Measurements from ENCODE around the gene RNF113B.

The RNF113B gene

DNA sequence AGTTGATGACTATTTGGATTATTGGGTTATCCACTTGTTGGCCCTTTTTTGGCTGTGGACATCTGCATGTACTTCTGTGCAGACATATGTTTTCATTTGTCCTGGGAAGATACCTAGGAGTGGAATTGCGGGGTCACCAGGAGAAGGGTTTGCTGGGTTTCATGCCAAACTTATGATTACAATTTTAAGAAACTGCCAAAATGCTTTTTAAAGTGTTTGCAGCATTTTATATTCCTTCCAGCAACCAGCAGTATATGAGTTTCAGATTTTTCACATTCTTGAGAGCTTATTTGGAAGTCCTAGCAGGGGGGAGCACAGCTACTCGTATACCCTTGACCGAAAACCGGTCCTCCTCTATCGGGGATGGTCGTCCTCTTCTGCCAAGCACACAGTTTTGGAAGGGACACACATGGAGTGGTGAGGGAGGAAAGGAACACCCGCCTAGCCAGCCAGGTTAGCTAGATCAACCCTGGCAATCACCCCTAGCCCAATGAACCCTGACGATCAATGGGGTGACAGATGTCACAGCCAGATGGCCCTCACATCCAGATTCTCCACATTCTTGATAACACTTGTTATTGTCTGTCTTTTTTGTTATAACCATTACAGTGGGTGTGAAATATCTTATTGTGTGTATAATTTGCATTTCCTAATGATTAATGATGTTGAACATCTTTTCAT is 26.7 kb upstream of the RNF113B start:
- H3K27ac ChIP-seq (ENCODE audit: low read depth, low read length) = no peak overlapping the region

DNA sequence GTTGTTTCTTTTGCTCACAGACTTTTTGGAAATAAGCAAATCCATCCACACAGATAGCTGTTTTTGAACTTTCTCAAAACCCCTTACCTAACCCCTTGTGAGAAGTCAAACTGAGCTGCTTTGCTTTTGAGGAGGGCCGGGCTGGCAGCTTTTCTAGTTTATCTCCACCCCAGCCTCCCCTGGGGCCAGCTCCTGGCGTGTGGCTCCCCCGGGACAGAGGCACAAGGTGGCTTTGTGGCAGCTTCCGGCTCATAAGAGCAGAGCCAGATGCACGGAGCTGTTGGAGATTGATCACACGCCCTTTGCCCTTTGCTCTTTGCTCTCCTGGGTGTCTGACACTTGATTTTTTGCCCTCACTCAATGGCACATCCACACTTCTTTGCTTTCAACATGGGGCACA is 24.9 kb upstream of the RNF113B start:
- Histone ChIP-seq H3K4me1 (ENCODE audit: insufficient read depth, low read length) (peaks cover 41% of the 10 kb centered on the region), H3K27ac (ENCODE audit: low read depth, low read length) (peak overlapping the region; percentile 81), H3K36me3 (ENCODE audit: insufficient read depth, low read length) (no peaks in the 10 kb centered on the region), H3K4me3 (ENCODE audit: low read depth in 1 of 2, low read length in 2 of 2) (no peak overlapping the region), H3K27me3 (ENCODE audit: control insufficient read depth in 1 of 2, insufficient read depth in 2 of 2, low read length in 2 of 2) (no peaks in the 10 kb centered on the region), H3K9ac (ENCODE audit: low read length) (no peak overlapping the region), H3K9me3 (ENCODE audit: low read length) (no peaks in the 10 kb centered on the region)

More for the DNA sequence above, 26.7 kb upstream of the RNF113B start:
- H3K4me1 ChIP-seq (ENCODE audit: insufficient read depth, low read length) = peaks cover 53% of the 10 kb centered on the region
- no peaks in the 10 kb centered on the region for H3K36me3 ChIP-seq (ENCODE audit: insufficient read depth, low read length)
- no peaks in the 10 kb centered on the region for H3K27me3 ChIP-seq (ENCODE audit: control insufficient read depth in 1 of 2, insufficient read depth in 2 of 2, low read length in 2 of 2)
- no peak overlapping the region for H3K9ac ChIP-seq (ENCODE audit: low read length)
- H3K4me3 ChIP-seq (ENCODE audit: low read depth in 1 of 2, low read length in 2 of 2) = no peak overlapping the region
- no peaks in the 10 kb centered on the region for H3K9me3 ChIP-seq (ENCODE audit: low read length)

DNA sequence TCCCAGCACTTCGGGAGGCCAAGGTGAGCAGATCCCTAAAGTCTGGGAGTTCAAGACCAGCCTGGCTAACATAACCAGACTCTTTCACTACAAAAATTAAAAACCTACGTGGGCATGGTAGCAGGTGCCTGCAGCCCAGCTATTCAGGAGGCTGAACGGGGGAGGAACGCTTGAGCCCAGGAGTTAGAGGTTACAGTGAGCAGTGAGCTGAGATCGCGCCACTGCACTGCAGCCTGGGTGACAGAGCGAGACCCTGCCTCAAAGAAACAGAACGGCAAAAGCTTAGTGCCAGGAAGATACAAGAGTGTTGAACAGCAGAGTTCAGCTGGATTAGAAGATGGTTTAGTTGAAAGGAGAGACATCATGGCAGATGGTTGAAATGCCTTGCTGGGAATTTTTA is 24.1 kb upstream of the RNF113B start:
- H3K36me3 ChIP-seq (ENCODE audit: insufficient read depth, low read length) = no peaks in the 10 kb centered on the region
- H3K4me1 ChIP-seq (ENCODE audit: insufficient read depth, low read length) = peaks cover 35% of the 10 kb centered on the region
- no peak overlapping the region for H3K4me3 ChIP-seq (ENCODE audit: low read depth in 1 of 2, low read length in 2 of 2)
- H3K27ac ChIP-seq (ENCODE audit: low read depth, low read length) = no peak overlapping the region
- no peak overlapping the region for H3K9ac ChIP-seq (ENCODE audit: low read length)
- no peaks in the 10 kb centered on the region for H3K27me3 ChIP-seq (ENCODE audit: control insufficient read depth in 1 of 2, insufficient read depth in 2 of 2, low read length in 2 of 2)
- H3K9me3 ChIP-seq (ENCODE audit: low read length) = no peaks in the 10 kb centered on the region

DNA sequence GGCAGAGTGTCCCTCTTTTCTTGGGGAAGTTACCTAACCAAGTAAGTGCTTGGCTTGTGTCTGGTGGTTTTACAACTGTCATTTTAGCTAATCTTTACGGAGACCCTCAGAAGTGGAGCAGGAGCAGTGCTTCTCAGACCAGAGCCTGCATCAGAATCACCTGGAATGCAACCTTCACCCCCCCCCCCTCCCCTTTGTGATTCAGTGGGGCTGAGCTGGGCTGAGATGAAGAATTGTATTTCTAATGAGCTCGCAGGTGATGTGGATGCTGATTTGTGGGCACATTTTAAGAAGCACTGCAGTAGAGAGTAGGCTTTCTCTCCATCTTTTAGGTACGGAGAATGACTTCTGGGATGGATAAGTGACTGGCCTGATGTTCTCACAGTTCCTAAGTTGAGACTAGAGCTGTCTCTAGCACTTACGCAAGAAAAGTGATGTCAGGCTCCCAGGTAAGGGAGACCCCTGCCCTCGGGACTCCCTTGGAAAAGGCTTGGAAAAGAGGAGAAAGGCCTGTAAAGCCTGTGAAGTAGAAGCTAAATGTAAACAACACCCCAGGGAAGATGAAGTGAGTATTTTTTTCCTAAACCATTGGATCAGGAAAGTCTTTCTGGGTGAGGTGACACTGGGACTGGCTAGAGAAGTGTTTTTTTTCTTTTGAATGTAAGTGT is 23.3 kb upstream of the RNF113B start:
- H3K4me3 ChIP-seq (ENCODE audit: low read depth in 1 of 2, low read length in 2 of 2) = no peak overlapping the region
- no peaks in the 10 kb centered on the region for H3K36me3 ChIP-seq (ENCODE audit: insufficient read depth, low read length)
- H3K4me1 ChIP-seq (ENCODE audit: insufficient read depth, low read length) = peaks cover 35% of the 10 kb centered on the region
- no peak overlapping the region for H3K9ac ChIP-seq (ENCODE audit: low read length)
- H3K9me3 ChIP-seq (ENCODE audit: low read length) = no peaks in the 10 kb centered on the region
- no peaks in the 10 kb centered on the region for H3K27me3 ChIP-seq (ENCODE audit: control insufficient read depth in 1 of 2, insufficient read depth in 2 of 2, low read length in 2 of 2)
- no peak overlapping the region for H3K27ac ChIP-seq (ENCODE audit: low read depth, low read length)

DNA sequence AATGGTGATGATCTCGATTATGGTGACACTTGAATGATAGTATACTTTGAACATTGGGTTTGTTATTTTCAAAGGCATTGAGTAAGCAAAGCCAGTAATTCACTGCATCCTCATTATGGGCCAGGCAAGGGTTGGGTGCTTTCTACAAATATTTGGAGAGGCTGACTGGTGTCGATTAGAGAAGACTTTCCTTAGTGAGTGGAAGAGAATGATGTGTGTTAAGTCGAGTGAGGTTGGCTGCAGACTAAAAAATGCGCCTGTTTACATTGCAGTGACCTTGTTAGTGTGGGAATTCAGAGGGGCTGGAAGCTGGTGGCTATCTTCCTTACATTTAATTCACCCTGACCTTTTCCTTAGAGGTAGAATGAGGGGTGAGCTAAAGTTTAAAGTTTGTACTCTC is 22.4 kb upstream of the RNF113B start:
- no peaks in the 10 kb centered on the region for H3K36me3 ChIP-seq (ENCODE audit: insufficient read depth, low read length)
- H3K27me3 ChIP-seq (ENCODE audit: control insufficient read depth in 1 of 2, insufficient read depth in 2 of 2, low read length in 2 of 2) = no peaks in the 10 kb centered on the region
- peaks cover 35% of the 10 kb centered on the region for H3K4me1 ChIP-seq (ENCODE audit: insufficient read depth, low read length)
- no peak overlapping the region for H3K4me3 ChIP-seq (ENCODE audit: low read depth in 1 of 2, low read length in 2 of 2)
- H3K9me3 ChIP-seq (ENCODE audit: low read length) = no peaks in the 10 kb centered on the region
- no peak overlapping the region for H3K9ac ChIP-seq (ENCODE audit: low read length)
- no peak overlapping the region for H3K27ac ChIP-seq (ENCODE audit: low read depth, low read length)

DNA sequence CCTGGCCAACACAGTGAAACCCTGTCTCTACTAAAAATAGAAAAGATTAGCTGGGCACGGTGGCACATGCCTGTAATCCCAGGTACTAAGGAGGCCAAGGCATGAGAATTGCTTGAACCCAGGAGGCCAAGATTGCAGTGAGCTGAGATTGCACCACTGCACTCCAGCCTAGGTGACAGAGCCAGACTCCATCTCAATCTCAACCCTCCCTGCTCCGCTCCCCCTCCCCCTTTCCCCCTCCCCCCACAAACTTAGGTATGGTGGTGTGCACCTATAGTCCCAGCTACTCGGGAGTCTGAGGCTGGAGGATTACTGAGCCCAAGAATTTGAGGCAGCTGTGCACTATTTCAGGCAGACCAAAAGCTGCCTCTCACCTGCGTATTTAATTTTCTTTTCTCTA is 21.6 kb upstream of the RNF113B start:
- Histone ChIP-seq H3K36me3 (ENCODE audit: insufficient read depth, low read length) (no peaks in the 10 kb centered on the region), H3K27me3 (ENCODE audit: control insufficient read depth in 1 of 2, insufficient read depth in 2 of 2, low read length in 2 of 2) (no peaks in the 10 kb centered on the region), H3K9me3 (ENCODE audit: low read length) (no peaks in the 10 kb centered on the region), H3K4me3 (ENCODE audit: low read depth in 1 of 2, low read length in 2 of 2) (no peak overlapping the region), H3K4me1 (ENCODE audit: insufficient read depth, low read length) (peaks cover 31% of the 10 kb centered on the region), H3K27ac (ENCODE audit: low read depth, low read length) (no peak overlapping the region), H3K9ac (ENCODE audit: low read length) (no peak overlapping the region)

DNA sequence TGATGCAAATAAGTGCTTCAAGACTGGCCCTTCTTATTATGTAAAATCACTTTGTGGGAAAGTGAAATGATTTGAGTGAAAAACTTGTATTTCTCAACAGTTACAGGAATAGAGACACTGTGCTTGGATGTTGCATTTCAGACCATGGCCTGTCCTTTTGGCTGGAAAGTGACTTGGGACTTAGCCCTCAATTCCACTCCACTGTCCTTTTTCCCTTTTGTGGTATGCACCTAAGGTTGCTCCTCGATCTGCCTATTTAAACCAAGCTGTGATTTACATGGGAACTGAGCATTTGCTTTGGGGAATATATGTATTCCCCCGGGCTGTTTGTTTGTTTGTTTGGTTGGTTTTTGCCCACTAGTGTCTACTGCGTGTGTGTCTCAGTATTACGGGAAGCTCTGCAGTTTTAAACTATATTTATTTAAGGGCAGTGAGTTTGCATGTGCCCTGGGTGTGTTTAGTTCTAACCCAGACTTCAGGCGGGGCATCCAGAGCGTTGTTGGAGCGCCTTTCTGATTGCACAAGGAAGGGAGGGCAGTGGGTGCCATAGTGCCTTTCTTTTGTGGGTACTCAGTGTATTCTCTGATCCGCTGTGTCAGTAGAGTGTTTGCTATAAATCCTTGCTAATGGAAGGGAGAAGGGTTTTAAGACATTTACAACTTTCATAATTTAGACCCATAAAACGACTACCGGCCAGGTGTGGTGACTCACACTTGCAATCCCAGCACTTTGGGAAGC is 18.2 kb upstream of the RNF113B start:
- Histone ChIP-seq H3K9me3 (ENCODE audit: low read length) (no peaks in the 10 kb centered on the region), H3K9ac (ENCODE audit: low read length) (no peak overlapping the region), H3K27ac (ENCODE audit: low read depth, low read length) (peak overlapping the region; percentile 3), H3K4me3 (ENCODE audit: low read depth in 1 of 2, low read length in 2 of 2) (no peak overlapping the region), H3K4me1 (ENCODE audit: insufficient read depth, low read length) (peaks cover 13% of the 10 kb centered on the region), H3K27me3 (ENCODE audit: control insufficient read depth in 1 of 2, insufficient read depth in 2 of 2, low read length in 2 of 2) (no peaks in the 10 kb centered on the region), H3K36me3 (ENCODE audit: insufficient read depth, low read length) (no peaks in the 10 kb centered on the region)

DNA sequence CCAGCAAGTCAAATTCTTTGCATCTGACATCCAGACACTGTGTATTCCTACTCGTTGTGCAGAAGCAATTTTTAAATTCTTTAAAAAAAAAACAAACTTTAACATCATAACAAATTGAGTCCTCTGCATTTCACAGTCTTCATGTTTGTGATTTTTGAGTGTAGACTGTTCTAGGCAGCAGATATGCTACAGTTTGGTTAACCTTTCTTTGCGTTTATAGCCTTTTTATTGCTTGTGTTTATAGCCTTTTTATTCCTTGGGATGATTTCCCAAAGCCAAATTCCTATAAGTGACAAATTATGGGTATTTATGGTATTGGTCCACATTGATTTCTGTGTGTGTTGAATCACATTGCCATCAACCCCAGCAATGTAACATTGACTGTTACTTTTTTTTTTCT is 14.9 kb upstream of the RNF113B start:
- Histone ChIP-seq H3K27ac (ENCODE audit: low read depth, low read length) (no peak overlapping the region), H3K4me3 (ENCODE audit: low read depth in 1 of 2, low read length in 2 of 2) (no peak overlapping the region), H3K4me1 (ENCODE audit: insufficient read depth, low read length) (peaks cover 13% of the 10 kb centered on the region), H3K36me3 (ENCODE audit: insufficient read depth, low read length) (no peaks in the 10 kb centered on the region), H3K9ac (ENCODE audit: low read length) (no peak overlapping the region), H3K27me3 (ENCODE audit: control insufficient read depth in 1 of 2, insufficient read depth in 2 of 2, low read length in 2 of 2) (no peaks in the 10 kb centered on the region), H3K9me3 (ENCODE audit: low read length) (no peaks in the 10 kb centered on the region)

DNA sequence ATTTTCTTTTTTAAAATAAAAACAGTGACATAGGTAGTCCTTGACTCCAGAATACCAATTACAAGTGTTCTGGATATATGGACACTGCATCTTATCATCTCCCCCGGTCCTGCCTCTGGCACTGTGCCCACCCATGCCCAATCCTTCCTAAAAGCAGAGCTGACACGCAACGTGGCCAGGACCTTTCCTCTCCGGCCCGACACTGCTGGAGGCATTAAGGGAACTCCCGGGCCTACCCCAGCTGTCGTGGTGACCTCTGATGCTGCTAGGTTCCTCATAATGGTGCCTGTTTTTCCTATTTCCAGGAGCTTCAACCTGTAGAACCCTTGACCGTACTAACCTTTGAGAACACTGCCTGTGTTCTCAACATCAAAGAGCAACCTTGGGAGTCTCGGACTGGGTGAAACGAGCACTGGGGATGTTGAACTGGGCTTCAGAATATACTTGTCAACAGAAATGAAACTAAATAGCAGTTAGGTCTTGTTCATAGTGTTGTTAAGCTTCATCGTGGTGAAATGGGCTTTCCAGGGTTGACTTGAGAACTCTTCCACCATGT is 13.9 kb upstream of the RNF113B start:
- no peaks in the 10 kb centered on the region for H3K36me3 ChIP-seq (ENCODE audit: insufficient read depth, low read length)
- H3K9ac ChIP-seq (ENCODE audit: low read length) = no peak overlapping the region
- H3K27ac ChIP-seq (ENCODE audit: low read depth, low read length) = peak overlapping the region; percentile 33
- no peaks in the 10 kb centered on the region for H3K9me3 ChIP-seq (ENCODE audit: low read length)
- H3K27me3 ChIP-seq (ENCODE audit: control insufficient read depth in 1 of 2, insufficient read depth in 2 of 2, low read length in 2 of 2) = no peaks in the 10 kb centered on the region
- no peak overlapping the region for H3K4me3 ChIP-seq (ENCODE audit: low read depth in 1 of 2, low read length in 2 of 2)
- H3K4me1 ChIP-seq (ENCODE audit: insufficient read depth, low read length) = peaks cover 13% of the 10 kb centered on the region

DNA sequence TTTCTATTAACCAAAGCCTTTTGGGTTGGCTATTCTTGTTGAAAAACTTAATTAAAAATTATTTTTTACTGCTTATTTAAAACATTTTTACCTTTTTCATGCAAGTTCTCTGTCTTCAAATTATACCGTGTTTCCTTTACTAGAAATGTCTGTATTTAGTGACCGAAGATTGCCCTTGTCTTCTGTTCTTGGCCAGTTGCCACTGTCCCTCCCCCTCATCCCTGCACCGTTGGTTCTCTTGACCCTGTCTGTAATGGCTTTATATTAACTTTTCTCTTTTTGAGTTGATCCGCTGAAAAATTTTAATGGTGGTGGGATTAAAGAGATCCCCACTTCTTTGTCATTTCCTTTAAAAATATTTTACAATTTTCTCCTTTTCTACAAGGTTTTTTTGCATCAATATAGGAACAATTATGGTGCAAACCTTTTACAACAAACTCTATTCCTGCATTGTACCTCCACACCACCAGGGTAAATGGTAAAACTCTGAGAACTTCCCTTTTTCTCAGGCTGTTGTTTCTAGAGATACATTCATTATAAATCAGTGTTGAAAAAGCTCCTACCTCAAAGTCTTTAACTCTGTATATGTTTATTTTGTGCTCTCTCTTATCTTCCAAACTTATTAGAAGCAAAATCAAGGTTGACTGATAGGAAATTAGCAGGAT is 12.9 kb upstream of the RNF113B start:
- Histone ChIP-seq H3K27ac (ENCODE audit: low read depth, low read length) (no peak overlapping the region), H3K9ac (ENCODE audit: low read length) (no peak overlapping the region), H3K27me3 (ENCODE audit: control insufficient read depth in 1 of 2, insufficient read depth in 2 of 2, low read length in 2 of 2) (no peaks in the 10 kb centered on the region), H3K36me3 (ENCODE audit: insufficient read depth, low read length) (no peaks in the 10 kb centered on the region), H3K9me3 (ENCODE audit: low read length) (no peaks in the 10 kb centered on the region), H3K4me1 (ENCODE audit: insufficient read depth, low read length) (peaks cover 13% of the 10 kb centered on the region), H3K4me3 (ENCODE audit: low read depth in 1 of 2, low read length in 2 of 2) (no peak overlapping the region)

DNA sequence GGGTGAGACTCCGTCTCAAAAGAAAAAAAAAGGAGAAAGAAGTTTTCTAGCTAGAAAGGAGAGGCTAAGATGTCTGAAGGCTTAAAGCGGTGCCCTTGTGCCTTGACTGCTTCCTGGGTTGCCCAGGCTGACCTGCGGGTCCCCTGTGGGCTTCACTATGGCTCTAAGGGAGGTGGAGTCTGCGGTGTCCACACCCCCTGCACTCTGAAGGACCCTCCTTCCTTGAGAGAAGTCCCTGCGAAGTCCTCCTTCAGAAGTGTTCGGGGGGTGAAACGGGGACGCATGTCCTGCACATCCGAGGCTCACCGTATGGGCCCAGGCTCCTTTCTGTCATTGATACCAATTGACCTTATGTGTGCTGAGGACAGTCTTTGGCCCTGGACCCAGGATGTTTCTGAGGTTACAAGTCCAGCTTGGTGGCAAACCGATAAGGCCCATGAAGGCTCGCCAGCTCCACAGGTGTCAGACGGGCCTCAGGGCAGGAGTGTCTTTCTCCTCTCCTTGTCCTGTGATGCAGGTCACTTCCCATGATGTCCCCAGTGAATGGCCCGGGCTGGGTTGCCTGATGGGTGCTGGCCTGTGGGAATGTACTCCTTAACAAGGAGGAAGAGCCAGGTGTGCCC is 11.6 kb upstream of the RNF113B start:
- H3K27me3 ChIP-seq (ENCODE audit: control insufficient read depth in 1 of 2, insufficient read depth in 2 of 2, low read length in 2 of 2) = no peaks in the 10 kb centered on the region
- H3K27ac ChIP-seq (ENCODE audit: low read depth, low read length) = no peak overlapping the region
- no peaks in the 10 kb centered on the region for H3K36me3 ChIP-seq (ENCODE audit: insufficient read depth, low read length)
- no peak overlapping the region for H3K9ac ChIP-seq (ENCODE audit: low read length)
- H3K4me1 ChIP-seq (ENCODE audit: insufficient read depth, low read length) = peaks cover 13% of the 10 kb centered on the region
- H3K4me3 ChIP-seq (ENCODE audit: low read depth in 1 of 2, low read length in 2 of 2) = no peak overlapping the region
- no peaks in the 10 kb centered on the region for H3K9me3 ChIP-seq (ENCODE audit: low read length)
